Measurements from ENCODE around the gene SQSTM1. TPM values are rescaled to one million over a fixed set of nuclear protein-coding genes. Genes with fewer than 3 reads are reported as not detected.

The SQSTM1 gene
- total RNA-seq (2014; rRNA removed) (253 and 341 TPM in 2 replicates), Bru-seq, nascent RNA (percentile 98 among the genes with signal in this experiment), BruChase-seq, experiment 1, labeled RNA remaining after a 6-hour chase (percentile 99 among the genes with signal in this experiment), BruChase-seq, experiment 2, labeled RNA remaining after a 2-hour chase (percentile 99 among the genes with signal in this experiment)
- long read RNA-seq, transcript SQSTM1-202 (8 exons, 2,986 nt) = major isoform, 500 of 1,114 reads
- long read RNA-seq, transcript SQSTM1-201 (7 exons, 2,253 nt) = minor isoform, 47 of 1,114 reads
- long read RNA-seq, partial matches to known transcripts = 335 of 1,114 reads
- long read RNA-seq, other reads (novel, unspliced or antisense) = 231 of 1,114 reads

DNA sequence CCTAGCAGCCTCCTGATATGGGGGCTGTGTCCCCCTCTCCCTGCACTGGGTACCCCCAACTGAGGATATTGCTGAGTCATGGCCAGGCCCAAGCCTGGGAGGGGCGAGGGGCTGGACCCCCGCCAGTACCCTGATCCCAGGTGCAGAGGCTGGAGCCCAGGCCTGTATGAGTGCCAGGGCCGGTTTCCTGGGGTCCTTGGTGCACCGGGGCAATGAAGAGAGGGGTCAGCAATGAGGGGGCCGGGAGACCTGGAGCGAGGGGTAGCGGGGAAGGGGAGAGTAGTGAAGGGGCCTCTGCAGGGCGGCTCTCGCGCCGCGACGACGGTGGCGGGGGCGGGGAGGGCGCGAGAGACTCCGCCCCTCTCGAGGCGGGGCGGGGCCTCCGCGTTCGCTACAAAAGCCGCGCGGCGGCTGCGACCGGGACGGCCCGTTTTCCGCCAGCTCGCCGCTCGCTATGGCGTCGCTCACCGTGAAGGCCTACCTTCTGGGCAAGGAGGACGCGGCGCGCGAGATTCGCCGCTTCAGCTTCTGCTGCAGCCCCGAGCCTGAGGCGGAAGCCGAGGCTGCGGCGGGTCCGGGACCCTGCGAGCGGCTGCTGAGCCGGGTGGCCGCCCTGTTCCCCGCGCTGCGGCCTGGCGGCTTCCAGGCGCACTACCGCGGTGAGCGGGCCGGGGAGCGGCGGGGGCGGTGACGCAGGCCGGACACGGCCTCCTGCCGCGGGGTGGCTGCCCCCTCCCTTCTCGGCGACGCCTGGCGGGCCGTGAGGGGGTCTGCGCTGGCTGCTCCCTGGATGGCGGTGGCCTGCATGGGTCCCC lies at the start of gene SQSTM1:
Gene SQSTM1 (plus strand): TSS at position 423 of the 815 bp plus-strand sequence. CDS start 32 bp downstream, at position 455.
- H2AFZ ChIP-seq (ENCODE audit: low read length) = peak within 1 kb of the TSS; percentile 55; the same call in 1 of the 2 replicates
- peak within 1 kb of the TSS; percentile 96 for H3K27ac ChIP-seq (ENCODE audit: low read length)
- peak; percentile 75 for DNase-seq
- peaks cover 41% of the 10 kb centered on the region for H3K4me1 ChIP-seq (ENCODE audit: insufficient read depth, low read length)
- H3K27me3 ChIP-seq (ENCODE audit: low read length) = no peaks in the 10 kb centered on the region
- peak within 1 kb of the TSS; percentile 89 for H3K4me2 ChIP-seq (ENCODE audit: low read length)
- H3K9ac ChIP-seq (ENCODE audit: low read length) = peak within 1 kb of the TSS; percentile 94
- peak within 1 kb of the TSS; percentile 93 for H3K4me3 ChIP-seq (ENCODE audit: low read length)
- H3F3A ChIP-seq (ENCODE audit: low read length, unreplicated experiment) = no peaks in the 10 kb centered on the region
- H3K79me2 ChIP-seq (ENCODE audit: low read length) = peaks cover 55% of the 10 kb centered on the region
- TF ChIP-seq, protein P1, sequence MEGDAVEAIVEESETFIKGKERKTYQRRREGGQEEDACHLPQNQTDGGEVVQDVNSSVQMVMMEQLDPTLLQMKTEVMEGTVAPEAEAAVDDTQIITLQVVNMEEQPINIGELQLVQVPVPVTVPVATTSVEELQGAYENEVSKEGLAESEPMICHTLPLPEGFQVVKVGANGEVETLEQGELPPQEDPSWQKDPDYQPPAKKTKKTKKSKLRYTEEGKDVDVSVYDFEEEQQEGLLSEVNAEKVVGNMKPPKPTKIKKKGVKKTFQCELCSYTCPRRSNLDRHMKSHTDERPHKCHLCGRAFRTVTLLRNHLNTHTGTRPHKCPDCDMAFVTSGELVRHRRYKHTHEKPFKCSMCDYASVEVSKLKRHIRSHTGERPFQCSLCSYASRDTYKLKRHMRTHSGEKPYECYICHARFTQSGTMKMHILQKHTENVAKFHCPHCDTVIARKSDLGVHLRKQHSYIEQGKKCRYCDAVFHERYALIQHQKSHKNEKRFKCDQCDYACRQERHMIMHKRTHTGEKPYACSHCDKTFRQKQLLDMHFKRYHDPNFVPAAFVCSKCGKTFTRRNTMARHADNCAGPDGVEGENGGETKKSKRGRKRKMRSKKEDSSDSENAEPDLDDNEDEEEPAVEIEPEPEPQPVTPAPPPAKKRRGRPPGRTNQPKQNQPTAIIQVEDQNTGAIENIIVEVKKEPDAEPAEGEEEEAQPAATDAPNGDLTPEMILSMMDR (conservative IDR thresholded peaks at IDR 0.05; ENCODE audit: low read depth, low read length) = no peak
- no peak for TF ChIP-seq EZH2phosphoT487 (IDR thresholded peaks at IDR 0.05; ENCODE audit: borderline replicate concordance, low read length)
- TF ChIP-seq EZH2 (IDR thresholded peaks at IDR 0.05; ENCODE audit: low read length, unreplicated experiment) = no peak
- peaks cover 48% of the 10 kb centered on the region for H4K20me1 ChIP-seq (ENCODE audit: low read length)
- H3K9me2 ChIP-seq (replicated peaks; ENCODE audit: low read length) = no peaks in the 10 kb centered on the region
- peaks cover 23% of the 10 kb centered on the region for H3K36me3 ChIP-seq (ENCODE audit: low read depth, low read length)
- POLR2A ChIA-PET (ENCODE audit: unreplicated experiment) = interaction anchor here (0.6 to 0.9 kb wide), 2 partner anchors 9 to 88 kb away, joined by 3 to 5 read pairs; no protein-coding TSS in a partner anchor
- intact Hi-C loops (cut with micrococcal nuclease) = loop anchor here (2.0 kb wide), 1 partner anchor 58 kb away; no protein-coding TSS in a partner anchor
- ATAC-seq = peak; percentile 29
- BruUV-seq (replicated peaks) = no TSS peak
- H3K9me3 ChIP-seq (ENCODE audit: low read length) = no peaks in the 10 kb centered on the region
- CTCF ChIA-PET = no interaction called here

DNA sequence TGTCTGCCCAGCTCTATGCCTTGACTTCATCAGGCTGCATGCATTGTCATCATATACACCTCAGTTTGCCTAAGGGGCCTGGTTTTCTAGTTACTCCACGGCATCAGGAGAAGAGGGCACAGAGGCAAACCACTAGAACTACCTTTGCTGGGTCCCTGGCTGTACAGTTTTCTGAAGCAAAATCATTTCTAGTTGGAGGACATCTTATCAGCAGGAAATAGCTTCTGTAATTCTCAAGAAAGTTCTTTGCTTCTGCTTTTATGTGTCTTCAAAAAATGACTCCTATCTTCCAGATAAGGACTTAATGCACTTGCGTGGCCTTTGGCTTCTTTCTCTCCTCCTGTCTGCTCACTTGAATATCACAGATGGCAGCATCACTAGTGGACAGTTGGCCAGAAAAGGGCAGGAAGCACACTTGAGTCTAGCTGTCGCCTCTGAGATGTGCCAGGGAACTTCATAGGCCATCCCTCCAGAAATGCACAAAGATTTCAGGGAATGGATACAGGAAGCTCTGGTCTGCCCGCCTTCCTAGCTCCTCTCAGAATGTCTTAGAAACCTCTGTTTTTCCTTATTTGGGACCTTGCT lies 49.3 kb upstream of the SQSTM1 start:
- H2AFZ ChIP-seq (ENCODE audit: low read length) = no peak overlapping the region
- no peak for TF ChIP-seq EZH2phosphoT487 (IDR thresholded peaks at IDR 0.05; ENCODE audit: borderline replicate concordance, low read length)
- TF ChIP-seq, protein P1 (conservative IDR thresholded peaks at IDR 0.05; ENCODE audit: low read depth, low read length) = no peak
- TF ChIP-seq EZH2 (IDR thresholded peaks at IDR 0.05; ENCODE audit: low read length, unreplicated experiment) = no peak
- intact Hi-C loops (cut with micrococcal nuclease) = no loop called here
- H3K9me2 ChIP-seq (replicated peaks; ENCODE audit: low read length) = no peaks in the 10 kb centered on the region
- DNase-seq (no peak), ATAC-seq (no peak)
- H3F3A ChIP-seq (ENCODE audit: low read length, unreplicated experiment) = no peaks in the 10 kb centered on the region
- H3K27me3 ChIP-seq (ENCODE audit: low read length) = no peaks in the 10 kb centered on the region
- no TSS peak for BruUV-seq (replicated peaks)
- H3K4me2 ChIP-seq (ENCODE audit: low read length) = no peak overlapping the region
- H4K20me1 ChIP-seq (ENCODE audit: low read length) = no peaks in the 10 kb centered on the region
- H3K4me1 ChIP-seq (ENCODE audit: insufficient read depth, low read length) = no peaks in the 10 kb centered on the region
- H3K27ac ChIP-seq (ENCODE audit: low read length) = no peak overlapping the region
- H3K36me3 ChIP-seq (ENCODE audit: low read depth, low read length) = peaks cover 18% of the 10 kb centered on the region
- CTCF ChIA-PET = no interaction called here
- no peaks in the 10 kb centered on the region for H3K9me3 ChIP-seq (ENCODE audit: low read length)
- no peak overlapping the region for H3K4me3 ChIP-seq (ENCODE audit: low read length)
- H3K9ac ChIP-seq (ENCODE audit: low read length) = no peak overlapping the region
- H3K79me2 ChIP-seq (ENCODE audit: low read length) = peaks cover 14% of the 10 kb centered on the region
- POLR2A ChIA-PET (ENCODE audit: unreplicated experiment) = no interaction called here

Data from PC-3 (cell line).